Measurements from ENCODE around the gene FBXW9. TPM values are rescaled to one million over a fixed set of nuclear protein-coding genes. Genes with fewer than 3 reads are reported as not detected.

The FBXW9 gene
- polyA plus RNA-seq, 3 donors: 4.4 to 7.2 (median 5.1) TPM

GRCh38 chr19:12730064-12730463, 33.6 kb upstream of the FBXW9 start:
- Histone ChIP-seq H2AFZ (ENCODE audit: insufficient read depth, low read depth, low read length, poor library complexity, severe bottlenecking) (no peak overlapping the region), H3K27ac (ENCODE audit: low read depth in 1 of 2, low read length in 2 of 2) (peak overlapping the region in 1 of 2 donors; percentile 48), H3K79me2 (ENCODE audit: insufficient read depth, low read length) (peaks cover 50% of the 10 kb centered on the region), H3K36me3 (replicated peaks in 1 of 2; ENCODE audit: control insufficient read depth in 1 of 2, insufficient read depth in 2 of 2, low read length in 2 of 2) (peaks cover 32 to 42% of the 10 kb centered on the region in 2 donors), H3K4me1 (ENCODE audit: control insufficient read depth in 1 of 2, insufficient read depth in 2 of 2, low read length in 2 of 2) (peaks cover 28 to 44% of the 10 kb centered on the region in 2 donors), H3K9me3 (replicated peaks in 1 of 2; ENCODE audit: control insufficient read depth in 1 of 2, insufficient read depth in 1 of 2, low read length in 2 of 2) (no peaks in the 10 kb centered on the region), H3K9ac (ENCODE audit: insufficient read depth, low read length, poor library complexity, severe bottlenecking) (no peak overlapping the region), H4K20me1 (ENCODE audit: insufficient read depth, low read length) (peaks cover 54% of the 10 kb centered on the region), H3K27me3 (ENCODE audit: control insufficient read depth in 2 of 2, insufficient read depth in 2 of 2, low read length in 2 of 2) (no peaks in the 10 kb centered on the region), H3K4me2 (replicated peaks; ENCODE audit: extremely low read depth, low read length, poor library complexity, severe bottlenecking) (no peak overlapping the region), H3K4me3 (replicated peaks in 1 of 3; ENCODE audit: low read depth in 2 of 3, low read length in 3 of 3) (no peak overlapping the region)
- peaks cover 0 to 2% (median 1%) of the 10 kb centered on the region in 3 donors for H3K27me3 Mint-ChIP-seq (ENCODE audit: low read depth in 3 of 3)
- H3K9me3 Mint-ChIP-seq: peaks cover 0 to 2% (median 0%) of the 10 kb centered on the region in 7 donors
- peak overlapping the region in 4 of 7 donors; percentile 33 to 63 (median 56) for H3K27ac Mint-ChIP-seq
- TF ChIP-seq CTCF (IDR thresholded peaks at IDR 0.05): no peak
- intact Hi-C loops (cut with micrococcal nuclease): no loop called here
- DNase-seq: no peak
- H3K4me3 Mint-ChIP-seq: peak overlapping the region in 1 of 2 donors; percentile 31
- H3K4me1 Mint-ChIP-seq: peaks cover 35% of the 10 kb centered on the region
- peaks cover 27 to 52% of the 10 kb centered on the region in 2 donors for H3K36me3 Mint-ChIP-seq
- WGBS (ENCODE audit: insufficient coverage): 63% methylated on average over 1 of the region's 3 CpGs

- no peak overlapping the region for H3K4me3 ChIP-seq (replicated peaks in 1 of 3; ENCODE audit: low read depth in 2 of 3, low read length in 3 of 3)
- no peak overlapping the region for H2AFZ ChIP-seq (ENCODE audit: insufficient read depth, low read depth, low read length, poor library complexity, severe bottlenecking)
- Mint-ChIP-seq H3K36me3 (peaks cover 27 to 52% of the 10 kb centered on the region in 2 donors), H3K27ac (peak overlapping the region in 2 of 7 donors; percentile 11 to 20), H3K27me3 (ENCODE audit: low read depth in 3 of 3) (peaks cover 0 to 2% (median 1%) of the 10 kb centered on the region in 3 donors), H3K4me3 (no peak overlapping the region), H3K9me3 (peaks cover 0 to 2% (median 0%) of the 10 kb centered on the region in 7 donors), H3K4me1 (peaks cover 42% of the 10 kb centered on the region)
- no peak overlapping the region for H3K4me2 ChIP-seq (replicated peaks; ENCODE audit: extremely low read depth, low read length, poor library complexity, severe bottlenecking)
- H3K27ac ChIP-seq (ENCODE audit: low read depth in 1 of 2, low read length in 2 of 2): no peak overlapping the region
- no peaks in the 10 kb centered on the region for H3K27me3 ChIP-seq (ENCODE audit: control insufficient read depth in 2 of 2, insufficient read depth in 2 of 2, low read length in 2 of 2)
- H3K79me2 ChIP-seq (ENCODE audit: insufficient read depth, low read length): peaks cover 36% of the 10 kb centered on the region
- peaks cover 31 to 46% of the 10 kb centered on the region in 2 donors for H3K4me1 ChIP-seq (ENCODE audit: control insufficient read depth in 1 of 2, insufficient read depth in 2 of 2, low read length in 2 of 2)
- no peaks in the 10 kb centered on the region for H3K9me3 ChIP-seq (replicated peaks in 1 of 2; ENCODE audit: control insufficient read depth in 1 of 2, insufficient read depth in 1 of 2, low read length in 2 of 2)
- peaks cover 43% of the 10 kb centered on the region for H4K20me1 ChIP-seq (ENCODE audit: insufficient read depth, low read length)
- TF ChIP-seq CTCF (IDR thresholded peaks at IDR 0.05): no peak
- 95% methylated on average over 7 of the region's 9 CpGs for WGBS (ENCODE audit: insufficient coverage)
- no peak overlapping the region for H3K9ac ChIP-seq (ENCODE audit: insufficient read depth, low read length, poor library complexity, severe bottlenecking)
- H3K36me3 ChIP-seq (replicated peaks in 1 of 2; ENCODE audit: control insufficient read depth in 1 of 2, insufficient read depth in 2 of 2, low read length in 2 of 2): peaks cover 32 to 42% of the 10 kb centered on the region in 2 donors
- no peak for DNase-seq
- intact Hi-C loops (cut with micrococcal nuclease): no loop called here
These were observed 31.5 kb upstream of the FBXW9 start for GRCh38 chr19:12727745-12728433.

Data from CD14-positive monocyte (primary cell).